ENCODE measurements around the gene GRWD1. TPM values are rescaled to one million over a fixed set of nuclear protein-coding genes. Genes with fewer than 3 reads are reported as not detected.

The GRWD1 gene
- total and polyA plus RNA-seq, 2 of the 13 experiments (the other 11 are each of a cell fraction or from before 2014, with no cell fraction given) = 10.8 to 46.6 TPM

DNA sequence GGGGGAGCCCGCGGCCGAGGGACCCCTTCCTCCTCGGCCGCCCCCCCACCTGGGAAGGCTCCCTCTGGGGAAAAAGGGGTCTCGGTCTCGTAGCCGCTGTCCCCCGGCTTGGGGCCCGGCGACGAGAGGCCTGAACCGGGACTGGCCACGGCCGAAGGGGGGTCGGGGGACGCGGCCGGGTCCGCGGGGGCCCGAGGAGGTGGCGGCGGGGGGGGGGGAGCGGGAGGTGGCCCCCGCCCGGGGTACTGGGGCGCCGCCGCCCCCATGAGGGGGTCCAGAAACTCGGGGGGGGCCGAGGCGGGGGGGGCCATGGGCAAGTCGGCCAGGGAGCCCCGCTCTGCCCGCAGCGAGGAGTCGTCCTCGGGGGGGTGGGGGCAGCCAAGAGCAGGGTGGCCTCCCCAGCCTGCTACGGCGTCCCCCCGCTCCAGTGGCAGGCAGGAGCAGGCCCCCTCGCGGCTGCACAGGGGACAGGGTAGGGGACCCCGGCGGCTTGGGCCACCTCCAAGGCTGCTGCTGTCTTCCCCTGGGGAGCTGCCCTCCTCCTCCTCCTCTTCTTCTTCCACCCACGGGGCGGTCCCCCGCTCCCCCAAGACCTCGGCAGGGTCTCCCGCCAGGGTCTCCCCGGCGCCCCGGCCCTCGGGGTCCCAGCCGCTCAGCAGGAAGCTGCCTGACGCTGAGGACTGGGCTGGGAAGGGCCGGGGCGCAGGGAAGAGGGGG lies 53.0 kb downstream of the GRWD1 start (continued):
- peak; percentile 58 for TF ChIP-seq PATZ1 (CRISPR knock-in tag; IDR thresholded peaks at IDR 0.05)

DNA sequence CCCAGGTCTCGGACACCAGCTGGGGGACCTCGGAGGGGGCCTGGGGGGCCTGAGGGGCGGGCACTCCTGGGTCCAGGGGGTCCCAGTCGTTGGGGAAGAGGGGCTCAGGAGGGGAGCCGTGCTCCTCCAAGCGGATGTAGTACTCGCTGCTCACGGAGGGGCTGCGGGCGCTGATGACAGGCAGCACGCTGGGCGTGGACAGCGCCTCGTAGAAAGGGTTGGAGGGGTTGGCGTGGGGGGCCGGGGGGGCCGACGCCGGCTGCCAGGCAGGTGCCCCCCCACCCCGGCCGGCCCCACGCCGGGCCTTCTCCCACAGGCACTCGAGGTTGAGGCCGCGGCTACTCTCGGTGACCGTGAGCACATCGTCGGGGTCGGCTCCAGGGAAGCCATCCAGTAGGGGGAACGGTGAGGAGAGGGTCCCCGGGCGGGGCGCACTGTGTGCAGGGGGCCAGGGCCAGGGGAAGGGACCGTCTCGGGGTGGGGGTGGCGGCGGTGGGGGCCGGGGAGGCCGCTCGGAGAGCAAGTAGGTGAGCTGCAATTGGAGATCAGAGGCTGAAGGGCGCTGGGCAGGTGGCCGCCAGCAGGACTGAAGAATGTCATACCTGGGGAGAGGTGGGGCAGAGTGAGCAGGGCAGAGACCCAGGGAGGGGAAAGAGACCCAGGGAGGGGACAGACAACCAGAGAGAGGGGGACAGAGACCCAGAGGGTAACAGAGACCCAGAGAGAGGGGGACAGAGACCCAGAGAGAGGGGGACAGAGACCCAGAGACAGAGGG lies 53.7 kb downstream of the GRWD1 start:
- H3K4me2 ChIP-seq (ENCODE audit: low read depth, low read length) = no peak overlapping the region
- no peak for FAIRE-seq
- ChIA-PET CTCF (ENCODE audit: low intra/inter-chr PET ratio, low total read pairs) (no interaction called here), POLR2A (no interaction called here)
- H3K79me2 ChIP-seq (ENCODE audit: insufficient read depth, low read length) = no peaks in the 10 kb centered on the region
- intact Hi-C loops (cut with micrococcal nuclease; ENCODE audit: unreplicated experiment) = no loop called here
- peaks cover 46% of the 10 kb centered on the region for H3K4me1 ChIP-seq (ENCODE audit: insufficient read depth, low read length)
- H2AFZ ChIP-seq (ENCODE audit: low read length) = no peak overlapping the region
- H3K27me3 ChIP-seq (ENCODE audit: control insufficient read depth in 1 of 2, insufficient read depth in 2 of 2, low read length in 2 of 2) = peaks cover 0 to 9% of the 10 kb centered on the region in 2 experiments; a peak in 1 of 5 replicates
- no peak overlapping the region for H3K4me3 ChIP-seq (replicated peaks in 1 of 3; ENCODE audit: insufficient read depth in 1 of 3, low read depth in 2 of 3, low read length in 3 of 3)
- TF ChIP-seq ELF1 (CRISPR knock-in tag; IDR thresholded peaks at IDR 0.05) (no peak), HCFC1 (IDR thresholded peaks at IDR 0.05; ENCODE audit: low read depth, low read length) (no peak), ZNF75D (CRISPR knock-in tag; IDR thresholded peaks at IDR 0.05; ENCODE audit: borderline replicate concordance) (no peak), ZBTB33 (CRISPR knock-in tag; IDR thresholded peaks at IDR 0.05) (peak; percentile 68; the same call in 1 of the 2 replicates)
- ATAC-seq = no peak
- BruUV-seq (replicated peaks) = no TSS peak
- no peak overlapping the region for H3K9ac ChIP-seq (ENCODE audit: insufficient read depth, low read depth, low read length)
- H3K36me3 ChIP-seq (replicated peaks in 1 of 2; ENCODE audit: control insufficient read depth in 1 of 2, insufficient read depth in 2 of 2, low read length in 2 of 2) = no peaks in the 10 kb centered on the region; a peak in 1 of 5 replicates
- 56% methylated on average over 26 of the region's 44 CpGs for WGBS (ENCODE audit: low lambda C conversion rate)
- no peak overlapping the region for H3K27ac ChIP-seq (ENCODE audit: extremely low read length, insufficient read depth, low read length)
- H3K9me3 ChIP-seq (ENCODE audit: low read length) = no peaks in the 10 kb centered on the region
- no peaks in the 10 kb centered on the region for H4K20me1 ChIP-seq (ENCODE audit: insufficient read depth, low read length)
- in situ Hi-C loops (cut with HindIII; ENCODE audit: extremely low pct_ligation_motif_present, low pct_unique_long_range_greater_than_20kb) = loop anchor here (5.0 kb wide), 1 partner anchor 88 kb away; no protein-coding TSS in a partner anchor
- no peak for DNase-seq (ENCODE audit: low spot score)

All from HepG2 (cell line).